ENCODE results near the gene SSH3.

The SSH3 gene, protein sequence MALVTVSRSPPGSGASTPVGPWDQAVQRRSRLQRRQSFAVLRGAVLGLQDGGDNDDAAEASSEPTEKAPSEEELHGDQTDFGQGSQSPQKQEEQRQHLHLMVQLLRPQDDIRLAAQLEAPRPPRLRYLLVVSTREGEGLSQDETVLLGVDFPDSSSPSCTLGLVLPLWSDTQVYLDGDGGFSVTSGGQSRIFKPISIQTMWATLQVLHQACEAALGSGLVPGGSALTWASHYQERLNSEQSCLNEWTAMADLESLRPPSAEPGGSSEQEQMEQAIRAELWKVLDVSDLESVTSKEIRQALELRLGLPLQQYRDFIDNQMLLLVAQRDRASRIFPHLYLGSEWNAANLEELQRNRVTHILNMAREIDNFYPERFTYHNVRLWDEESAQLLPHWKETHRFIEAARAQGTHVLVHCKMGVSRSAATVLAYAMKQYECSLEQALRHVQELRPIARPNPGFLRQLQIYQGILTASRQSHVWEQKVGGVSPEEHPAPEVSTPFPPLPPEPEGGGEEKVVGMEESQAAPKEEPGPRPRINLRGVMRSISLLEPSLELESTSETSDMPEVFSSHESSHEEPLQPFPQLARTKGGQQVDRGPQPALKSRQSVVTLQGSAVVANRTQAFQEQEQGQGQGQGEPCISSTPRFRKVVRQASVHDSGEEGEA
- 0.98 to 12.5 (median 6.0) reads per million in 18 experiments for total RNA-seq

GRCh38 chr11:67303132-67303834 is at the start of gene SSH3:
SSH3 (plus strand) TSS chr11:67303530; CDS start chr11:67303626, 96 bp downstream.
- DNase-seq = peak; percentile 44 to 73

GRCh38 chr11:67253872-67254624 is 49.3 kb upstream of the SSH3 start:
- peak; percentile 15 to 26 for DNase-seq

GRCh38 chr11:67254798-67255197 is 48.5 kb upstream of the SSH3 start:
- no peak for DNase-seq

DNA sequence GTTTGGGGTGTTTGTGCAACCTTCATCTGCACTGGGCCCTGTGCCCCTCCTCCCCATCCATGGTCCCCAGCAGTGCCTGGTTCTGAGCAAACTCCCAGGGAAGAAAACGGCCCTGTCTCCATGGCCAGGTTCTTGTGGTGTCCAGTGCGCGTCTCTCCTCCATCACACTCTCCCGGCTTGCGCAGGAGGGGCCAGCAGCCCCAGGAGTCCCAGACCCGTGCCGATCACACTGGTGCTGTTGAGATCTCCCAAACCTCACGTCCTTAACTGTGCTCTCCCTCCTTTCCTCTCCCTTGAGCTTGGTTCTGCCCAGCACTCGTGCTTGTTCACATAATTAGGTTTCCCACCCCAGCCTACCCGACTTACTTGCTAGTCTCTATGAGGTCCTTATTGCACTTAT is 48.0 kb upstream of the SSH3 start:
- no peak for DNase-seq

- no peak for DNase-seq
Observed at GRCh38 chr11:67255864-67256263, 47.5 kb upstream of the SSH3 start.

DNA sequence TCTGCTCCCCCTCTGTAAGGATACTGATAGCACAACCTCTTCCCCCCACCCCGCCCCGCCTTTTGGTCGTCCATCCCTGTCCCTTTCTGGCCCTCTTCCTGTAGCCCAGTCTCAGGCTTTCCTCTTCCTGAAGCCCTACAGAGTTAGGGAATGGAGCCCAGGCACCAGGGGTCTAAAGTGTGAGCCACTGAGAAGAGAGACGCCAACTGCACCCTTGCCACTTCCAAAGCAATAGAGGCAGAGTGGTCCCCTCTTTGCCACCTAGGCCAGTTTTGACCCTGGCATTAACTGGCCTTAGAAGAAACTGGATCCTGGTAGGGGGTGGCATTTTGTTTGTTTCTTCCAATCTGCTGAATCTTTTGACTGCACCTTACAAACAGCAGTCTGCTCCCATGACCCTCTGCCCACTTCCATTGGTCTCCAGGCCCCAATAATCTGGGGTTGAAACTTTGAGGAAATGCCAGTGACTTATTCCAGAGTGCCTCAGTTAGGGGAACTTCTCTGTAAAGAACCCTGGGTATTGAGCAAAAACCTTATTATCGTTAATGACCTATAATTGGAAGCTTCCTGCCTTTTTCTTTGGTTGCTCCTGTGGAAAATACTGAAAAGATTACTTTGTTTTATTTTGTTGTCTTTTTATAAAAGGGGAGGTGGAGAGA is 46.7 kb upstream of the SSH3 start:
- DNase-seq = peak; percentile 29 to 41

- DNase-seq = no peak
Observed at GRCh38 chr11:67260406-67260805, 42.9 kb upstream of the SSH3 start.

DNA sequence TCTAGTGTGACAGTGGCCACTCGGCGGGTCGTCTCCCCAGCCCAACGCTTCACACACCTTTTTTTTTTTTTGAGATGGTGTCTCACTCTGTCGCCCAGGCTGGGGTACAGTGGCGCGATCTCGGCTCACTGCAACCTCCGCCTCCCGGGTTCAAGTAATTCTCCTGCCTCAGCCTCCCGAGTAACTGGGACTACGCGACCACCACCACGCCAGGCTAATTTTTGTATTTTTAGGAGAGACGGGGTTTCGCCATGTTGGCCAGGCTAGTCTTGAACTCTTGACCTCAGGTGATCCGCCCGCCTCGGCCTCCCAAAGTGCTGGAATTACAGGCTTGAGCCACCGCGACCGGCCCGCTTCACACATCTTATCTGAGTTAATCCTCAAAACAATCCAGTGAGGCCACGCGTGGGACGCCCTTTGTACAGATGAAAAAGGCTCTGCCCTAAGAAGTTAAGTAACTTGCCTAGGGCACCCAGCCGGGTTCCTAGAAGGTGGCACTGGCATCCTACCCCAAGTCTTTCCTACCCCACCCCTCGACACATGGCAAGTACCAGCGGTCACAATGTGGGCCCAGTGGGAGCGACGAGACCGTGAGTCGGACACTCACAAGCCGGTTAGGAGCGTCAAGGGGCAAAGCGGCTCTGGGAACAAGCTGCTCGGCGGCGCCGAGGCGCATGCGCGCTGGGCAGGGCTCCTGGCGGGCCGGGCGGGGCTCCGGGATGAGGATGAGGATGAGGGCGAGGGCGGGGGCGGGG is 42.3 kb upstream of the SSH3 start:
- peak in 1 of 2 donors; percentile 42 for DNase-seq

DNA sequence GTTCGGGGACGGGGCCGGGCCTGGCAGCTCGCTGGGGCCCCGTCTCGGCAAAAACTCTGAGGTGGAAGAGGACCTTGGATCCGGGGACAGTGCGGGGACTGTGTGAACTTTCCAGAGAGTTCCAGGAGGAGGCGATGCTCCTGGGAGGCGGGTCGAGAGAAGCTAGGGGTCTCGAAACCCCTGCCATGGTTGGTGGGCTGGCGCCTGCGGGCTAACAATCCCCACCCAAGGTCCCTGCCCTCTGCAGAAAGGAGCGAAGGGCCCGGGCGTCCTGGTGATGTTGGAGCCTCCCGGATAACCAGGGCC is 41.7 kb upstream of the SSH3 start:
- DNase-seq = no peak

- DNase-seq = no peak
Observed at GRCh38 chr11:67261946-67262681, 41.2 kb upstream of the SSH3 start.

DNA sequence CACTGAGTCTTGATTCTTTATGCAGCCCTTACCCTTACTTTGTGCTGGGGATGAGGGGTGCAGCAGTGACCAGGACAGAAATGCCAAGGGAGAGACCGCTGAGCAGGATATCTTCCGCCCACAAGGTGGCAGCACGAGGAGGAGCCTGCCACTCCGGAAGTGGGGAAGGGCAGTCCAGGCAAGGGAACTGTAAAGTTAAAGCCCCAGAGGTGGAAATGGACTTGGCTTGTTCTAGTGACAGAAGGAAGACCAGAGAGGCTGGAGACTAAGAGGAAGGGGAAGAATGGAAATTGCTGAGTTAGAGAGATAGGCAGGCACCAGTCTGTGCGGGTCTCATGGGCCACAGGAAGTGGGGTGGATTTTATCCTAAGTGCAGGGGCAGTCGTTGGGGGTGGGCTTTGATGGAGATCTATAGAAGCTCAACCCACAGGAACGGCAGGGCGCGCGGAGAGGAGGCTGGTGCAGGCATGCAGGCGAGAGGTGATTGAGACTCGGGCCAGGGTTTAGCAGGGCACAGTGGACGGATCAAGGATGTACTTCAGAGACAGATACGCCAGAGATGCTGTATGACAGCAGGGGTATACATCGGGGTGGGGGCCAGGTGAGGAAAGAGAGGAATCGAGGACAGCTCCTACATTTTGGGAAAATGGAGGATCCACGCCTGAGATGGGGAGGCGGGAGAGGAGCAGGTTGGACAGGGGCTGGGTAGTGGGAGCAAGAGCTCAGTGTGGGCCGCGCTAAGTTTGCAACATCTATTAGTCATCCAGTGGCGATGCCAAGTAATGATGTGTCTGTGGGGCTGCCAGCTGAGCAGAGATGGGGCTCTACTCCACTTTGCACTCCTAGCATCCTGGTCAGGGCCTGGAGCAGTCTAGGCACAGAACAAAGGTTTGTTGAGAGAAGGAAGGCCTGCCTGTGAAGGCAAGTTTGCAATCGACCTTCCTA is 40.3 kb upstream of the SSH3 start:
- peak; percentile 87 to 91 for DNase-seq

DNA sequence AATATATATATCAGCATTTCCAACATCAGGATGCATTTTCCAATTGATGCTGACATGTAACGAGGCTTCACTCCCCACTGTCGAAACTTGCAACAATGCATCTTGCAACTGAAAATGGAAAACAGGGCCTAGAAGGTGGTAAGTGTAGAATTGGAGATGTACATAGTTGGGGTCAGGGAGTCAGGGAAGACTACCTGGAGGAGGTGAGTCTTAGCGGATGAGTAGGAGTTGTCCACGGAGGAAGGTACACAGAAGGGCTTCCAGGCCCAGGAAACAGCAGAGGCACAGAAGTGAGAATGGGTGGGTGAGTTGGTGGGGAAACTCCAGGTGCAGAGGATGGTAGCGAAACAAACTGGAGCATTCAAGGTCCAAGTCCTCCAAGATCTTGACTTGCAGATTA is 39.1 kb upstream of the SSH3 start:
- no peak for DNase-seq

- DNase-seq = no peak
Observed at GRCh38 chr11:67264877-67265632, 38.3 kb upstream of the SSH3 start.

GRCh38 chr11:67265633-67266448 is 37.5 kb upstream of the SSH3 start:
- DNase-seq = peak; percentile 73 to 81

DNA sequence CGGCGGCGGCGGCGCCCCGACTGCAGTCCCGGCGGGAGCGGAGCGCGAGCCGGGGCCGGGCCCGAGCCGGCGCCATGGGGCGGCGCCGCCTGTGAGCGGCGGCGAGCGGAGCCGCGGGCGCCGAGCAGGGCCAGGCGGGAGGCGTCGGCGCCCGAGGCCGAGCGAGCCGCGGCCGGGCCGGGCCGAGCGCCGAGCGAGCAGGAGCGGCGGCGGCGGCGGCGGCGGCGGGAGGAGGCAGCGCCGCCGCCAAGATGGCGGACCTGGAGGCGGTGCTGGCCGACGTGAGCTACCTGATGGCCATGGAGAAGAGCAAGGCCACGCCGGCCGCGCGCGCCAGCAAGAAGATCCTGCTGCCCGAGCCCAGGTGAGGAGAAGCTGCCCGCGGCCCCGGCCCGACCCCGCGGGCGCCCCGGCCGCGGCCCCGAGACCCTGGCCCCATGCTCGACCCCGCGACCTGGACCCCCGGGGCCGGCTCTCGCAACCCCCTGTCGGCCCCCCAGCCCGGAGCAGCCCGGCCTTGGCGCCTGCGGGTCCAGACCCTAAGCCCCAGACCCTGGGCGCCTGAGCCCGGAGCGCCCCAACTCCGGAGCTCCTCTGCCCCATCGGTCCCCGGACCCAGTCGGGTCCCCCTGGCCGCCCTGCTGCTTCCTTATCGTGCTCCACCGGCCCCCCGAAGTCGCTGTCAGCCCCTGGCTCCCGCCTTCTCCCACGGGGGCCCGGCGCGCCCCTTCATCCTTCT is 36.7 kb upstream of the SSH3 start, which contains the start of gene GRK2:
GRK2 (plus strand) TSS at position 25 of the 739 bp plus-strand sequence; CDS start at position 252, 227 bp downstream.
- DNase-seq = peak in 1 of 2 donors; percentile 65

- peak in 1 of 2 donors; percentile 41 for DNase-seq
Observed at GRCh38 chr11:67267188-67268080, 35.9 kb upstream of the SSH3 start.

Measured in inflammatory macrophage (primary cell).